Measurements from ENCODE around the gene ABLIM2.

DNA sequence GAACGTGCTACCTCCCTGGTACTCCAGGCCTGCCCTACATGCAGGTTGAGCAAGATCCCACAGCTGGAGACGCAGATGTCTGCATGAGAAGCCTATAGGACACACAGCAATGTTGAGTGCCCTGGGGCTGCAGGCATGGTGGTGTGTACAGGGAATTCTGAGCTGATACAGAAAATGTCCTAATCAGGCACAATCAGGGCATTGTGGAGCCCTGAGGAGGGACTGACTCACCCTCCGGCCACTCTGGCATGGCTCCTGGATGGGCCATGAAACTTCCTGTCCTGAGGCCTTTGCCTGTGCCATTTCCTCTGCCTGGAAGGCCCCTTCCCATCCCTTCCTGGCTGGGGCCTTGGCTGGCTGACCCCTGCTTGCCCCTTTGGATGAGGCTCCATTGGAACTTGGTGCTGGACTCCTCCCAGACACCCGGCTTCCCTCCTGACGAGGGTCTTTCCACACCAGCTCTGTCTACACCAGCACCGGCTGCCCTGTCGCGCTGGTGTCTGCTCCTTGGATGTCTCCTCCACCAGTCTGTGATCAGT, 202.3 kb downstream of the ABLIM2 start:
- TF ChIP-seq, protein P1, sequence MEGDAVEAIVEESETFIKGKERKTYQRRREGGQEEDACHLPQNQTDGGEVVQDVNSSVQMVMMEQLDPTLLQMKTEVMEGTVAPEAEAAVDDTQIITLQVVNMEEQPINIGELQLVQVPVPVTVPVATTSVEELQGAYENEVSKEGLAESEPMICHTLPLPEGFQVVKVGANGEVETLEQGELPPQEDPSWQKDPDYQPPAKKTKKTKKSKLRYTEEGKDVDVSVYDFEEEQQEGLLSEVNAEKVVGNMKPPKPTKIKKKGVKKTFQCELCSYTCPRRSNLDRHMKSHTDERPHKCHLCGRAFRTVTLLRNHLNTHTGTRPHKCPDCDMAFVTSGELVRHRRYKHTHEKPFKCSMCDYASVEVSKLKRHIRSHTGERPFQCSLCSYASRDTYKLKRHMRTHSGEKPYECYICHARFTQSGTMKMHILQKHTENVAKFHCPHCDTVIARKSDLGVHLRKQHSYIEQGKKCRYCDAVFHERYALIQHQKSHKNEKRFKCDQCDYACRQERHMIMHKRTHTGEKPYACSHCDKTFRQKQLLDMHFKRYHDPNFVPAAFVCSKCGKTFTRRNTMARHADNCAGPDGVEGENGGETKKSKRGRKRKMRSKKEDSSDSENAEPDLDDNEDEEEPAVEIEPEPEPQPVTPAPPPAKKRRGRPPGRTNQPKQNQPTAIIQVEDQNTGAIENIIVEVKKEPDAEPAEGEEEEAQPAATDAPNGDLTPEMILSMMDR (IDR thresholded peaks at IDR 0.05), result no peak
- TF ChIP-seq, protein P2, sequence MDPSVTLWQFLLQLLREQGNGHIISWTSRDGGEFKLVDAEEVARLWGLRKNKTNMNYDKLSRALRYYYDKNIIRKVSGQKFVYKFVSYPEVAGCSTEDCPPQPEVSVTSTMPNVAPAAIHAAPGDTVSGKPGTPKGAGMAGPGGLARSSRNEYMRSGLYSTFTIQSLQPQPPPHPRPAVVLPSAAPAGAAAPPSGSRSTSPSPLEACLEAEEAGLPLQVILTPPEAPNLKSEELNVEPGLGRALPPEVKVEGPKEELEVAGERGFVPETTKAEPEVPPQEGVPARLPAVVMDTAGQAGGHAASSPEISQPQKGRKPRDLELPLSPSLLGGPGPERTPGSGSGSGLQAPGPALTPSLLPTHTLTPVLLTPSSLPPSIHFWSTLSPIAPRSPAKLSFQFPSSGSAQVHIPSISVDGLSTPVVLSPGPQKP (IDR thresholded peaks at IDR 0.05; ENCODE audit: low read depth, low read length), result no peak
